HS-5 (cell line): Measurements from ENCODE around the gene CRIM1.
"Not testable (repeated sequence)": the region's sequence is repeated elsewhere in the genome, so short reads cannot be mapped to it uniquely, and the experiment has no call there.

ENCODE experiments used
- DNase-seq: peaks from one replicate; pipeline ENCODE4 v3.0.0-alpha.2; 2012; ENCODE audit warnings: low read depth

CRIM1 gene

GRCh38 chr2:36354811-36355150 is 797 bp upstream of the CRIM1 start:
- no peak for DNase-seq

- DNase-seq, result no peak
Observed at GRCh38 chr2:36355890-36356297, 316 bp downstream of the CRIM1 start.

GRCh38 chr2:36356298-36356989 is 866 bp downstream of the CRIM1 start:
- DNase-seq, result no peak

GRCh38 chr2:36356990-36357846 is 1.6 kb downstream of the CRIM1 start:
- no peak for DNase-seq

GRCh38 chr2:36357847-36358659 is 2.5 kb downstream of the CRIM1 start:
- DNase-seq, result peak; percentile 76

GRCh38 chr2:36359067-36359466 is 3.5 kb downstream of the CRIM1 start:
- DNase-seq, result no peak

GRCh38 chr2:36360063-36360462 is 4.5 kb downstream of the CRIM1 start:
- DNase-seq, result no peak

- no peak for DNase-seq
Observed at GRCh38 chr2:36360834-36361233, 5.3 kb downstream of the CRIM1 start.

- no peak for DNase-seq
Observed at GRCh38 chr2:36361396-36361795, 5.8 kb downstream of the CRIM1 start.

- DNase-seq, result no peak
Observed at GRCh38 chr2:36362291-36362690, 6.7 kb downstream of the CRIM1 start.

- not testable (repeated sequence) for DNase-seq
Observed at GRCh38 chr2:36363085-36363484, 7.5 kb downstream of the CRIM1 start.

- no peak for DNase-seq
Observed at GRCh38 chr2:36366491-36367120, 11.0 kb downstream of the CRIM1 start.

- DNase-seq, result no peak
Observed at GRCh38 chr2:36367486-36367885, 11.9 kb downstream of the CRIM1 start.

- DNase-seq, result no peak
Observed at GRCh38 chr2:36367895-36368353, 12.3 kb downstream of the CRIM1 start.

- DNase-seq, result no peak
Observed at GRCh38 chr2:36368438-36368837, 12.9 kb downstream of the CRIM1 start.

- DNase-seq, result no peak
Observed at GRCh38 chr2:36369163-36369562, 13.6 kb downstream of the CRIM1 start.

GRCh38 chr2:36369716-36370115 is 14.1 kb downstream of the CRIM1 start:
- DNase-seq, result no peak

- DNase-seq, result no peak
Observed at GRCh38 chr2:36370281-36370680, 14.7 kb downstream of the CRIM1 start.

GRCh38 chr2:36371070-36371874 is 15.7 kb downstream of the CRIM1 start:
- no peak for DNase-seq

- DNase-seq, result peak; percentile 95
Observed at GRCh38 chr2:36371928-36372391, 16.4 kb downstream of the CRIM1 start.
